Mucosa of descending colon (tissue), 3 donors: ENCODE data around the gene ST6GALNAC6. TPM values are rescaled to one million over a fixed set of nuclear protein-coding genes. Genes with fewer than 3 reads are reported as not detected.

Source experiments
- ATAC-seq: fragments of 200-7000 bp; cut with Tn5 transposase; one replicate; pipeline ENCODE4 v1.9.1; 2020; ENCODE audit warnings: mild to moderate bottlenecking, moderate library complexity
- DNase-seq, 3 donors: peaks; one replicate each; pipeline ENCODE4 v3.0.0-alpha.2; 2020
- H3K36me3 ChIP-seq: fragments of 200-600 bp; one replicate; pipeline ENCODE4 v1.8.0; 2021; ENCODE audit warnings: low read depth, mild to moderate bottlenecking
- H3K4me1 ChIP-seq: fragments of 200-600 bp; one replicate; pipeline ENCODE4 v1.8.0; 2021; ENCODE audit warnings: low read depth, mild to moderate bottlenecking
- H3K4me3 ChIP-seq: fragments of 200-600 bp; one replicate; pipeline ENCODE4 v1.8.0; 2021; ENCODE audit warnings: mild to moderate bottlenecking
- H3K9me3 ChIP-seq: fragments of 200-600 bp; one replicate; pipeline ENCODE4 v1.8.0; 2021; ENCODE audit warnings: mild to moderate bottlenecking
- intact Hi-C, 2 donors: fragments of 100-400 bp; cut with DNase I in 1 of 2; cut with micrococcal nuclease in 1 of 2; formaldehyde crosslinking; loops; one replicate each; pipeline versions ENCODE4 v1.11.0 to v1.11.1; 2022; cut with DNase I, micrococcal nuclease
- total RNA-seq, 3 donors: library from RNA; stranded (reverse); fragmentation: NEBNext Ultra II Directional in 2 of 3; extraction: Animal tissue kit (Norgen Biotek cat#: 25700) in 2 of 3; gene quantifications; one replicate each; pipeline versions ENCODE4 v1.2.1 to v1.2.4, GENCODE V29; 2021 to 2023
- TF ChIP-seq, protein P1 (sequence below): fragments of 200-600 bp; IDR thresholded peaks from one replicate; pipeline ENCODE4 v1.8.0; 2022; ENCODE audit warnings: antibody characterized with exemption, mild to moderate bottlenecking
- donor health status: DM: no; HTN: no; CAD: no; lungs with moderate emphysema.
- donor health status: DM: no; HTN: no; CAD: no.
- donor health status: DM: no; HTN: yes; CAD: no.

ST6GALNAC6 gene
- total RNA-seq, 3 donors from 2014 or later: 121 to 266 (median 175) TPM

DNA sequence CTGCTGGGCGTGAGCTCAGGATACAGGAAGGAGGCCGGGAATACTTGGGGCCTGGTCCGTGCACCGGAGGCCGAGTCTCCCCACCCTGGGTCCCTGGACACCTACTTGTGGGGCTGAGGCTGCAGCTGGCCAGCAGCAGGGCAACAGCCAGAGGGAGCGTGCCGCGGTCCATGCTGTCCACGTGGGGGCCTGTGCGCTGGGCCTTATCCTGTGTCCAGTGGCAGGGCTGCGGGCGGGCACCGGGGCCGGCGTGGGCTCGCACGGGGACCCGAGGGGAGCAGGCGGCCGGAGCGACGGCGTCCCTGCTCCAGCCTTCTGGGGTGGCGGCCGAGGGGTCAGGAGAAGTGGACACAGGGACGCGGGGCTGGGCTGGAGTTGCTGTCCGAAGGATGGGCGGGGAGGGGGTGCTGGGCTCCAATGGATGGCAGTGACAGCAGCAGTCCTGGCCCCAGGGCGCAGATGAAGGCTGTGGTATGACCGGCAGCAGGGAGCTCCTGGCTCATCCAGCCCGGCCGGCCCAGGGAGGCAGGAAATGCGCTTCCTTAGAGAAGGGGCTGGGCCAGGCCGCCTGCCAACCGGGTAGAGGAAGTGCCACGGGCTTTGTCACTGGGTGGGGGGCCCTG is 45.1 kb downstream of the ST6GALNAC6 start, which contains the start of gene ENG:
Gene ENG (minus strand): TSS at position 475 of the 623 bp plus-strand sequence. CDS start 303 bp downstream, at position 172.
- TF ChIP-seq, protein P1, sequence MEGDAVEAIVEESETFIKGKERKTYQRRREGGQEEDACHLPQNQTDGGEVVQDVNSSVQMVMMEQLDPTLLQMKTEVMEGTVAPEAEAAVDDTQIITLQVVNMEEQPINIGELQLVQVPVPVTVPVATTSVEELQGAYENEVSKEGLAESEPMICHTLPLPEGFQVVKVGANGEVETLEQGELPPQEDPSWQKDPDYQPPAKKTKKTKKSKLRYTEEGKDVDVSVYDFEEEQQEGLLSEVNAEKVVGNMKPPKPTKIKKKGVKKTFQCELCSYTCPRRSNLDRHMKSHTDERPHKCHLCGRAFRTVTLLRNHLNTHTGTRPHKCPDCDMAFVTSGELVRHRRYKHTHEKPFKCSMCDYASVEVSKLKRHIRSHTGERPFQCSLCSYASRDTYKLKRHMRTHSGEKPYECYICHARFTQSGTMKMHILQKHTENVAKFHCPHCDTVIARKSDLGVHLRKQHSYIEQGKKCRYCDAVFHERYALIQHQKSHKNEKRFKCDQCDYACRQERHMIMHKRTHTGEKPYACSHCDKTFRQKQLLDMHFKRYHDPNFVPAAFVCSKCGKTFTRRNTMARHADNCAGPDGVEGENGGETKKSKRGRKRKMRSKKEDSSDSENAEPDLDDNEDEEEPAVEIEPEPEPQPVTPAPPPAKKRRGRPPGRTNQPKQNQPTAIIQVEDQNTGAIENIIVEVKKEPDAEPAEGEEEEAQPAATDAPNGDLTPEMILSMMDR: no peak
- peak within 1 kb of the TSS; percentile 7 for H3K4me3 ChIP-seq
- DNase-seq (peak; percentile 62 to 84 (median 65)), ATAC-seq (peak; percentile 69)
- H3K36me3 ChIP-seq: no peaks in the 10 kb centered on the region
- no peaks in the 10 kb centered on the region for H3K4me1 ChIP-seq
- intact Hi-C loops: no loop called here
- H3K9me3 ChIP-seq: peaks cover 6% of the 10 kb centered on the region

DNA sequence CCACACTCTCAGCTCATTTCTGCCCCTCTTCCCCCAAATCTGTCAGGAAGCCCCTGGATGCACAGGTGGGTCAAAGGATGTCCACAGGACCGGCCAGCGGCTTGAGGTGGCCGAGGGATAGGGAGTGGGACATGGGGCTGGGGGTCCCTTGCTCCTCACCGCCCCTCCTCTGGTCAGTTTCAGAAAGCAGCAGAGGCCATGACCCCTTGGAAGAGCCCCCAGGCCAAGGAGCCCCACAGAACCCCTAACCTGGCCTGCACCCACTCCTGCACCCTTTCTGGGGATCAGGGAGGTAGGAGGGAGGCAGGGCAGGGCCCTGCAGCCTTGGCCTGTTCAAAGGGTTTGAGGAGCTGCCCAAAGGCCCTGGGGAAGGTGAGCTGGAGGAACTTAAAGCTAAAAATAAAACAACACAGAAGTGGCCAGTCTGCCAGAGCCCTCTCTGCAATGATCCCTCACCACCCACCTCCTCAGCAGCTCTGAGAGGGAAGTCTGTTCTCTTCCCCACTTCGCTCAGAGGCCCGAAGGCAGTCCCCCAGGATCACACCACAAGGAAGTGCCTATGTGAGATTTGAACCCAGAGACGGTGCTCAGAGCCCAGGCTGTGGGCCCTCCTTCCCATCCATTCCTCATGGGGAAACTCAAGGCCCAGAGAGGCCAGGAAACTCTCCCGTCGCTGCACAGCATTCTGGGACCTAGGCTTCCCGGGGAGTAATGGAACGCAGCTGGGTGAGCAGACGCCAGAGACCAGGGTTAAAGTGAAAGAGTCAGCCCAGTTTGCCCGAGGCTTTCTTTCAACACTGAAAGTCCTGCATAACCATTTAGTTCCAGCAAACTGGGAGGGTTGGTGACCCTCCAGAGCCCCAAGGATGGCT is 45.9 kb downstream of the ST6GALNAC6 start:
- intact Hi-C loops: no loop called here
- DNase-seq (no peak), ATAC-seq (peak; percentile 3)
- H3K9me3 ChIP-seq: peaks cover 12% of the 10 kb centered on the region
- TF ChIP-seq, protein P1: no peak
- peak overlapping the region; percentile 7 for H3K4me3 ChIP-seq
- H3K36me3 ChIP-seq: no peaks in the 10 kb centered on the region
- H3K4me1 ChIP-seq: no peaks in the 10 kb centered on the region

- Histone ChIP-seq H3K4me1 (no peaks in the 10 kb centered on the region), H3K36me3 (no peaks in the 10 kb centered on the region), H3K9me3 (peaks cover 13% of the 10 kb centered on the region), H3K4me3 (no peak overlapping the region)
- intact Hi-C loops: no loop called here
- DNase-seq: no peak
- no peak for ATAC-seq
- TF ChIP-seq, protein P1: no peak
Measured at GRCh38 chr9:127852829-127853228, 46.6 kb downstream of the ST6GALNAC6 start.

GRCh38 chr9:127850286-127850830 is 49.0 kb downstream of the ST6GALNAC6 start:
- no peak for ATAC-seq
- TF ChIP-seq, protein P1: no peak
- intact Hi-C loops: no loop called here
- H3K4me3 ChIP-seq: no peak overlapping the region
- H3K36me3 ChIP-seq: no peaks in the 10 kb centered on the region
- H3K9me3 ChIP-seq: peaks cover 13% of the 10 kb centered on the region
- DNase-seq: no peak
- H3K4me1 ChIP-seq: no peaks in the 10 kb centered on the region

GRCh38 chr9:127848756-127849504 is 50.5 kb downstream of the ST6GALNAC6 start:
- TF ChIP-seq, protein P1: no peak
- ATAC-seq: no peak
- no peak overlapping the region for H3K4me3 ChIP-seq
- no peak for DNase-seq
- intact Hi-C loops: no loop called here
- no peaks in the 10 kb centered on the region for H3K36me3 ChIP-seq
- H3K4me1 ChIP-seq: no peaks in the 10 kb centered on the region
- H3K9me3 ChIP-seq: peaks cover 13% of the 10 kb centered on the region
